ENCODE data around the gene STRADA.
"Not testable (repeated sequence)": the region's sequence is repeated elsewhere in the genome, so short reads cannot be mapped to it uniquely, and the experiment has no call there.

Gene STRADA

DNA sequence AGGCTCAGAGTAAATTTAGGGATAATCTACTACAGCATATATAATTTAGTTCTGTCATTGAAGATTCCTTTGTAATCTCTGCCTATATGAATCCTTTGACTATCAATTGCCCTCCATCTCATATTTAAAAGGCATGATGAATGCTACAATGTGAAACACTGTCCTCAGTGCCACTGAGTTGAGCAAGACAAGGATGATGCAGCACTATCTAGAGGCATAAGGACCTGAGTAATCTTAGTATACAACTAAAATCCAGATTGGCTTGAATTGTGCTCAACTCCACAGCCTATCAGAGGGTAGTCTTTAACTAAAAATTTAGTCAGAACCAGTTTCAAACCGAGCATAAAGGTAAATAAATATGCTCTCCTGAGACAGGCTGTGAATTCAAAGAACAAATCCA lies 11.6 kb upstream of the STRADA start:
- DNase-seq = no peak

DNA sequence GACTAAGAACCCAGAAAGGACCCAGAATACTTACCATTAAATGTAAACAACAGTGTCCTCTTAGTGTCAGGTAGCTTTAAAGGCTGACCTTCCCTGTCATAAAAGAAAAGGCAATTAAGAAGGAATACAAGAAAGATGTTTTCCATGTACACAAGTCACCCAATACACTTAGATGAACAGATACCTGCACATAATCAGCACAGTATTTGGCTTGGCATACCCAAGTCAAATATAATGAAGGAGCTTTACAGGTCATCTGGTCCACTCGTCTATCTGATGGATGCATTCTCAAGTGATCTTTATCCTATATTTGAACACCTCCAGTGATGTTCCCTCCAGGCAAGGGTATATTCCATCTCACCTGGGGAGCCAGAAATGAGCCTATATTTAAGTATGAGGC lies 11.1 kb upstream of the STRADA start:
- no peak for DNase-seq

DNA sequence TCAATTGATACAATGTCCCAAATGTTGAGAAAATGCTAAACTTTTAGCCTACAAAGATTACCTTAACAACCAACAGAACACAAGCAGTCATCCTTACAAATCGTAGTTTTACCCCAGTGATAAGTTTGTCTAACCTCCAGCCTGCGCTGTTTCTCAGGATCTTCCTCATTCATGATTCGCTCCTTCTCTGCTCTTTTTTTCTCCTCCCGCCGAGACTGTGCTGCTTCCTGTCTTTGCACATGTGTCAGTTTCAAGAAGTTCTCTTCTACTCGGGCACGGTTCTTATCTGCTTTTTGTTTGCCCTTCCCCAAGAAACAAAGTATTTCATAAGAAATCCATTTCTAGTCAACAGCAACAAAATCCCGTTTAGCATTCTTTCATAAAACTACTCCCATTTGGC lies 10.2 kb upstream of the STRADA start:
- no peak for DNase-seq

DNA sequence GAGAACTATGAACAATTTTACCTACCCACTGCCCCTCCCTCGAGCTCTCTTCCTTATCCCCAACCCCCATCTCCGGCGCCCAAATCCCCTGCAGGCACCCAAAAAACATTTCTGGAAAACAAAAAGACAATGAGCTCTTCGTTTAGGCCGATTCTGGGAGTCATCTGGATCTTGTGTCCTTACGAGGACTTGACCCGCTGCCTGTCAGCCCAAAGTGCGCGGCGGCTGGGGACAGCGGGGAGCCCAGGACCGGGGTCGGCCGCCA lies 524 bp downstream of the STRADA start:
- no peak for DNase-seq

DNA sequence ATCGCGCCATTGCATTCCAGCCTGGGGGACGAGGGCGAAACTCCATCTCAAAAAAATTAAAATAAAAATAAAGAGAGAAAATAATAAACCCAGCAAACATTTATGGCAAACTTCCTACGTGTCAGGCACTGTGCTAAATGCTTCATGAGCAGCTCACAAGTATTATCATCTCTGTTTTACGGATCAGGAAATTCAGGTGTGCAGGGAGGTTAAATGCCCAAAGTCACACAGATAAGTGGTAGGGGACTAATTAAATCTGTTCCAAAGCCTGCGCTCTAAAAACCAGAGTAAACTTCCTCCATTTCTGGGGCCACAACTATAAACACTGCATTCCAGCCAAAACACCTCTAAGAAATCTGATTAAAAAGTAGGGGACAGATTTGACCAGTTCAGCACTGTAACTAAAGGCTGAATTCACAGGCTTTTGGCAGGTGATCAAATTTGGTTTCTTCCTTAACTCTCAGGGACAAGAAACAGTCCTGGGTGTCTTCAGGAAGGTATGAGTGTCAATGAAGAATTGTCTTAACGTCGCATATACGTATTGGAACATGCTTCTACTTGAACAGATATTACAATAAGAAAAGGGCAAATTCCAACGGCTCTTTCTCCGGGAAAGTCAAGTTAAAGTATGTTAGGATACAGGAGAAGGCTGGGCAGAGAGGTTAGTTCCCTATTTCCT lies 996 bp downstream of the STRADA start:
- DNase-seq = no peak

DNA sequence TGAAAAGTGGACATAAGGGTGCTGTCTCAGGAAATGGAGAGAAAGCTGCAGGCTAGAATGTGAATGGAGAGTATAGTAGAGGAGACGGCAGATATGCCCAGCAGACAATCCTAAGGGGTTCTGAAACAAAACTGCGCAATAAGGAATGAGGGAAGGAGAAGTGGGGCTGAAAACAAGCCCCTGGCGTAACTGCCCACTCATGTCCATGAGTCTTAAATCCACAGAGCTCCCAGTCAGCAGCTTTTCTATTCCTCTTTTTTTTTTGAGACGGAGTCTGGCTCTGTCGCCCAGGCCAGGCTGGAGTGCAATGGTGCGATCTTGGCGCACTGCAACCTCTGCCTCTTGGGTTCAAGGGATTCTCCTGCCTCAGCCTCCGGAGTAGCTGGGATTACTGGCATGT lies 5.9 kb downstream of the STRADA start:
- DNase-seq = no peak

DNA sequence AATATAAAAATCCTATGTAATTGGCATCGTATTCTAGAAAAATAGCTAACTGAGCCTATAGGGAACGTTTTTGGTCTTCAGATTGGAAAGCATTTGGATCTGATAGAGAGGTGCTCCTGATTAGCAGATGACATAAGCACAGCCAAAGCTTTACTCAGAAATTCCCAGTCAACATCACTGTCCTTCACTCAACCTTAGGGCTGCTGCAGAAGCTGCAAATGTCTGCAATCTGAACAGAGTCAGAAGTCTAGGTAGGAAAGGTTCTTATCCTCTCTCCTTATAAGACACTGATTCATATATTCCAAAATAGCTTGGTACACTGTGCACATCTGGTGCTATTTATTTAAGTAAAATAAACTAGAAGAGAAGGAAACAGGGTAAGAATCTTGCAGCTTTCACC lies 19.2 kb downstream of the STRADA start:
- DNase-seq = no peak

DNA sequence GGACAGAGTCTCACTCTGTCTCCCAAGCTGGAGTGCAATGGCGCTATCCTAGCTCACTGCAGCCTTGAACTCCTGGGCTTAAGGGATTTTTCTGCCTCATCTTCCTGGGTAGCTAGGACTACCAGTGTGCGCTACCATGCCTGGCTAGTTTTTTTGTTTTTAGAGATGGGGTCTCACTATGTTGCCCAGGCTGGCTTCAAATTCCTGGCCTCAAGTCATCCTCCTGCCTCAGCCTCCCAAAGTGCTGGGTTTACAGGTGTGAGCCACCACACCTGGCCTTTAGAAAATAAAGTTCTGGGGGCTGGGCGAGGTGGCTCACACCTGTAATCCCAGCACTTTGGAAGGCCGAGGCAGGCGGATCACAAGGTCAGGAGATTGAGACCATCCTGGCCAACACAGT lies 21.4 kb downstream of the STRADA start:
- not testable (repeated sequence) for DNase-seq

DNA sequence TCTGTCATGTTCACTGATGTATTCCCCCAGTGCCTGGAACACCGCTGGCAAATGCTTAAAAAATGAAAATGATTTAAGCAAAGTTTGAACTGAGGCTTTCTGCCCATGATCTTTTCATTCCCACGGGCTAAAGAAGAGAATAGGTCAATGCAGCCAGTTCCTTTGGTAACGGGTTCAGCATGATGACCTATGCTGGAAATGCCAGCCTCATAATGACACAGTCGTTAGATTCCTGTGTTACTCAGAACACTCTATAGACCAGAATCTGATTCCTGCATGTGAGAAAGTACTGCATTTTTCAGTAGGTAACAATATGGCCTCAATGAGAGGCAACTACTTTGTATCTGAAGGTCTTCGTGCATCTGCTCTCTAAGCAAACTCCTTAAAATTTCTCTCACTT lies 22.6 kb downstream of the STRADA start:
- no peak for DNase-seq

DNA sequence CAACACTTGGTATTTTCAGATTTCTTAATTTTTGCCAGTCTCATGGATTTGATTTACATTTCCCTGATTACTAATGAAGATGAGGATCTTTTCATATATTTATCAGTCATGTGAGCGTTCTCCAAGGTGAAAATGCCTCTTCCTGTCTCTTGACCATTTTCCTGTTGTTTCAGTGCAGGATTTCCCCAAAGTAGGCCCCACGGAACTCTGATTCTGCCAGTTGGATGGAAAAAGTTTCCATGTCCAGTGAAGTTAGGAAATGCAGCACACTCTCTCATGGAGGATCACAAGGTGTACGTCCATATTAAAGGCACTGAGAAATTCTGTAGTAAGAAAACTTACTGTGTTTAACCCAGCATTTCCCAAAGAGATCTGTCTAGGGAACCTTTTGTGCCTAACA lies 25.2 kb downstream of the STRADA start:
- DNase-seq = no peak

DNA sequence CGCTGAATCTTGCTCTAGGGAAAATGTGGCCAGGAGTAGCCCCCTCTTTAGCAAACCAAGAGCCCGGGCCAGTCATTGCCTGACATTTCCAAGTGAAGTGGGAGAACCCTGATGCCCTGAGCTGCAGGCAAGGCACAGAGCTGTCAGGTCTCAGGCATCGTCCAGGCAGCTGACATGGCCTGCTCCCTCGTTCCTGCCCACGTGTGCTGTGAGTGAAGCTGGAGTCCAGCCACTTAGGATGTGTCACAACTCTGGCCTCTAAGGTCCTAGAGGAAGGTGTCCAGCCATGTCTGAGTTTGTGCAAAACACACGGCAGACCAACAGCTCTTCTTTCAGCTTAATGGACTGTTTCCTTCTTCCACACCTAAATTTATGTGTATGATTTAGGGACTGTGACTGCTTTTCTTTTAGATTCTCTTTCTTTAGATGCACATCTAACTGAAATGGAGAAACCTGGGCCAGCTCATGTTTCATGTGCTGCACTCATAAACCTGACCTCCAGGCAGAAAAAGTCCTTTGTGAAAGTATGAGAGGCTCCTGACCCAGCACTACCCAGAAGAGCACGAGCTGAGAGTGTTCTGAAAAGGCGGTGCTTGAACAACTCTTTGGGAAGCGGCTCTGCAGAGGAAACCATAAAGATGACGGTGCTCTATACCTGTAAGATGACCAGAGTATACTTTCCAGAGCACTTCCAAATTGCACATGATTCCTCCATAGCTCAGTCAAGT lies 26.9 kb downstream of the STRADA start:
- no peak for DNase-seq

DNA sequence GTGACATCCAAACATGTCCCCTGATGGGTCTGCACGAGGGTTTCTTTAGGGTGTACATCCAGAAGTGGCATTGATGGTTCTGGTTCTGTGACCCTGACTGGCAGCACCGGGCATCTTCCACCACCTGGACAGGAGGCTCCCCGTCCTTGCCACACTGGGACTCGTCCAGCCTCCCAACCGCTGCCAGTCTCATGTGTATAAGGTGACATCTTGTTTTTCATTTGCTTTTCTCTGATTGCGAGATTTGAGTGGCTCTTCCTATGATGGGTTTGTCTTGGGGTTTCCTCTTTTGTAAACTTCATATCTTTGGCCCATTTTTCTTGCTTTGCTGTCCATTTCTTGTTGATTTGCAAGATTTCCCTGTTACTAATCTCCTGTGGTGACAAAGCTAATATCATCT lies 32.5 kb downstream of the STRADA start:
- DNase-seq = no peak

DNA sequence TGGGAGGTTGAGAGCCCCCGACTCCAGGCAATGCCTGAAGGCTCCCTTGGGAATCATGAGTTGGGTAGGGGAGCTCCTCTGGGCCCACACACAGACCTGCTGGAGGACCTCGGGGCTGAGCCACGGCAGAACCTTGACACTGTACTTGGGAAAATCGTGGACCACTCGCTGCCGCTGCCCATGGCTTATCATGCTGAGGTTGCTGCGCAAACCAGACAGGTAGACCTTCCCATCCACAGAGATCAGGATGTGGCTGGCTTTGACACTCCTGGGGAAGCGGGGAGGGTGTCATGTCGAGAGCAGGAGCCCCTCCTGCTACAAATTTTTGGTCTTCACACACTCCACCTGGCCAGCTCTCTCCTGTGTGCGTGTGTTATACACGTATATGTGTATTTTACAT lies 34.4 kb downstream of the STRADA start:
- DNase-seq = no peak

DNA sequence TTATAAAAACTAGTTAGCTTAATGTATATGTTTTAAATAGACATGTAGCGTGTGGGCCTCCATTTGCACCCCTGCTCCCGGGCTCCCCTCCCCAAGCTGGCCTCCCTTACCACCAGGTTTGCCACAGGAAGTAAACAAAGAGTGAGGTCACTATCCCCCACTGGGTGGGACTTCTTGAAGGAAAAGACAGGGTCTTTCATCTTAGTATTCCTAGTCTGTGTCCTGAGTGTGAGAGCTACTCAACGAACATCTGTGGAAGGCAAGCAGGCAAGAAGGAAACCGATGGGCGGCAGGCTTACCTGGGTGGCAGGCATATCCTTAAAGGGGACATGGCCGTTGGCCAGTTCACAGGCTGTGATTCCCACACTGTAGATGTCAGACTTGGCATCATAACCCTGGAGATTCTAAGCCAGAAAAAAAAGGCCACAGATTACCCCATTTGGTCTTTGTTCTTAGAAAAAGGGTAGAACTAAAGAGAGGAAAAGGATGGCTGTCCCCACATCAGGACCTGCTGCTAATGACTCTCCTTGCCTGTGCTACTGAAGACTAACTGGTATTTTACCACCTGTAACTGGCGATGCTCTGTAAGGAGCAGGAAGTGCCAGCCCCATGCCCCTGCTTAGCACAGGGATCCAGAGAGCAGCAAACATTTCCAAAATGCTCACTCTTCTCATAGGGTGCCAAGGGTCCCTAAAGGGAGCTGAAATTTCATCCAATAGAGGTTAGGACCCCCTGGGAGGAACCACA lies 35.1 kb downstream of the STRADA start:
- no peak for DNase-seq

DNA sequence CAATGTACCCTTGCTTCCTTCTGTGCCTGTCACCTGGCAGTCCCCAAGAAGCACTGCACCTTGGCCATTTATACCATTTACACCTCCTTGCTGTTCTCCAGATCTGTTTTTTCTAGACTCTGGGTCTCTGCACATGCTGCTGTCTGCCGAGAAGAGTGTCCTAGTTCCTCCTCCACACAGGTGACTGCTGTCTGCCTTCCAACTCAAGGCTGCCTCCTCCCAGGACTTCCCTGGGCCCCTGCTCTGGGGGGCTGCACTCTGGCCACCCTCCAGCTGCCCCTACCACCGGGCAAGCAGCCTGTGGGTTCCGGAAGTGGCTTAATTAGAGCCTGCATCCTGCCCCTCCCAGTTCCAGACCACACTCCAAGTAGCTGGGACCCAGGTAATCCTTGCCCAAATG lies 35.9 kb downstream of the STRADA start:
- DNase-seq = no peak

DNA sequence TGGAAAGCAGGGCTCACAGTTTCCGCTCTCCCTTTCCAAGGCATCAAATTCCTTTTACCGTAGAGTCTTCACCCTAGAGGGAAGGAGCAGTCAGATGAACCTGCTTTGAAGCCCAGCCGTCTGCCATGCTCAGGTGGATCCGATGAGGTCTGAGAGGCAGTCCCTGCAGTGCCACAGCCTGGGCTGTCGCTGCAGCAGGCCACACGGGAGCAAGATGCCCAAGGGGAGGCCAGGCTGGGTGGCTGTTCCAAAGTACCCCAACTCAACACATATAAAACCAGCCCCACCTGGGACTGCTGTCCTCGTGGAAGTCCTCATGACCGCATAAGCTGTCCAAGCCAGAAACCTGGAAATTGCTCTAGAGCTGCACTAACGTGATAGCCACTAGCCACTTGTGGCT lies 36.8 kb downstream of the STRADA start:
- DNase-seq = no peak

DNA sequence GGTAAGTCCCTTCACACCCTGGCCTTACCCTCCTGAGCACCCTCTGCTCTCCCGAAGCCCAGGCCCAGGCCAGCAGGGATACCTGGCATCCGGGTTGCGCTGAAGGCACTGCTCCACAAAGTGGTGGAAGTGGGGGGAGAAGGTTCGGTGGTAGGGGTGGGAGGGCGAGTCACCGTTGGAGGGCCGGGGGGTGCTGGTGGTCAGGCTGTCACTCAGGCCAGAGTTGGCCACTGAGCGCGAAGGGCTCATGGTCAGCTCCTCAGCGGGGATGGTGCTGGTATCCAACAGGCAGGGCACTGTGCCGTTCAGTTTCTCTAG lies 37.4 kb downstream of the STRADA start:
- no peak for DNase-seq

DNA sequence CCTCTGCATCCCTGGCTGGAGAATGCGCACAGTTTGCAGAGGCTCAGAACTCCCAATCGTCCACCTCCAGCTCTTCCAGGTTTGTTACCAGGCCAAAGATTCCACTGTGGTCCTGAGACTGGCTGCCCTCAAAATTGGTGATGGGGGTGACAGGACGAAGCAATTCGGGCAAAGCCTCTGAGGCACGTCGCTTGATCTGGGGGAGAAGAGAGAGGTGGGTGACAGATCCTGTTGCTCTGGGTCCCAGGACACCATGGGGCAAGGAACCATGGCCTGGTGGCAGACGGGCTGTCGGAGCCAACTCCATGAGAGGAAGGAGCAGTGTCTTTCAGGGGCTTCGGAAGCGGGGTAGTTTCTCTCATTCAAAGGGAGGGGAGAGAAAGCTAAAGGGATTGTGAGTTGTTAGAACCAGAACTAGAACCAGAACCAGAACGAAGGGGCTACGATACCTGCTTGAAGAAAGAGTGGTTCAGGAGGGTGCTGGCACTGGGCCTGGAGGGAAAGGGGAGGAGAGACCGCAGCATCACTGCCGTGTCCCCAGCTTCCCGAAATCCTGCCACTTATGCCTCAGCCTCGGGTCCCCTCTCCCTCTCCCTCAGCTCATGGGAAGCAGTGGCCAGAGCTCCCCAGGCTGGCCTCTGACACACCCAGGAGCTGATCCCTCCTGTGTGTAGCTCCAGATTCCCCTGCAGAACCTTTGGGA lies 37.9 kb downstream of the STRADA start:
- DNase-seq = no peak

DNA sequence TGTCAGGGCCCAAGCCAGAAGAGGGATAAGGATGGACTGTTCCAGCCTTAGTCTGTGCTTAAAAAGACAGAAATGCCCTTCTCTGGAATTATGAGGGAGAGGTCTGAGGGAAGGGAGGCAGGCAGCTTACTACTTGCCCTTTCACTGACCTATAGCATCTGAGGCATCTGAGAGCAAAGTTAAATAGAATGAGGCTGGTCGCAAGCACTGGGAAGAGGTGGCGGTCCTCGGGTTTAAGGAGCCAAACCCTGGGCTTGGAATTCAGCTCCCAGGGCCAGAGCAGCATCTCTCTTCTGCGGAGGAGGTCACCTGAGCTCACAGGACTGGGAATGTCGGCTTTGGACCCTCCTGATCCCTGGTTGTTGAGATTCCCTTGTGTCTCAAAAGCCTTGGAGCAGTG lies 38.6 kb downstream of the STRADA start:
- DNase-seq = no peak

DNA sequence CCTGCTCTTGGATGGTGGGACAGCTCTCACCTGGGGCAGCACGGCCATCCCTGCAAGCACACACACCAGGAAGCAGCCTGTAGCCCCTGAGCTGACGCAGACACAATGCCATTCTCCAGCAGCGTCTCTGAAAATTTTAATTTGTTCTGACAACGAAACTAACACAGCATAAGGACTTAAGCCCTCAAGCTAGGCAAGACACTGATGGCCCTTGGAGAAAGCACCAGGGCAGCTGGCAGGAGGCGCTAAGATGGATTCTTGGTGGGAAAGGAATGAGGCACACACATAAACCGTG lies 38.9 kb downstream of the STRADA start:
- no peak for DNase-seq

DNA sequence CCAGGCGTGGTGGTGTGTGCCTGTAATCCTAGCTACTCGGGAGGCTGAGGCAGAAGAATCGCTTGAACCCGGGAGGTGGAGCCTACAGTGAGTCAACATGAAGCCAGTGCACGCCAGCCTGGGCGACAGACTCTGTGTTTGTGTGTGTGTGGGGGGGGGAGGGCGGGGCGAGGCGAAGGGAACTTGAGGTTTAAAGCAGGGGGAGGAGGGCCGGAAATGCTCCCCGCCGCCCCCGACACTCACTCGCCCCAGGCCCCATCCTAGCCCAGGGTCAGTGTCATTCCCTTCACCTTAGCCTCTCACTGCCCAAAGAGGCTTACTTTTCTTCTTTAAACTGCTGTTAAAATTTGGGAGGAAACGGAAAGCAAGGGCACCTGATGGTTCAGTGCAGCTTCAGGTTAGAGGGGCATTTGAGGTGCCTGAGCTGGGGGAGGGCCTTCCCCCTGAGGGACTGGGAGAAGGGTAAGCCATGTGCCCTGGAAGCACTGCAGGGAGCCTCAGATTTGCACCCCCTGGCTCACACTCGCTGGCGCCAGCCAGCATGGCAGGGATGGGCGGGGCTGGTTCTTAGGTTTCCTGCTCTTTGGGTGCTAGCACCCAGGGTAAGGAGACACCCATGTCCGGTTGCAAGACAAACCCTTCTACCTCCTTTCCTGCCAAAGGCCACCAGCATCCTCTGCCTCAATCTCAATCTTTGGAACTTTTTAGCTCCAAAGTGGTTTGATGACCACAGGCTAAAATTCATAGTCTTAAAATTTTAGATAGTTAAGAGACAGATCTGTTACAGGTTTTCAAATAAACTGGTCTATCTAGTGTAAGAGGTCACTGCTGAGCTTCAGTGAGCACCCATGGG lies 39.5 kb downstream of the STRADA start:
- DNase-seq = no peak

DNA sequence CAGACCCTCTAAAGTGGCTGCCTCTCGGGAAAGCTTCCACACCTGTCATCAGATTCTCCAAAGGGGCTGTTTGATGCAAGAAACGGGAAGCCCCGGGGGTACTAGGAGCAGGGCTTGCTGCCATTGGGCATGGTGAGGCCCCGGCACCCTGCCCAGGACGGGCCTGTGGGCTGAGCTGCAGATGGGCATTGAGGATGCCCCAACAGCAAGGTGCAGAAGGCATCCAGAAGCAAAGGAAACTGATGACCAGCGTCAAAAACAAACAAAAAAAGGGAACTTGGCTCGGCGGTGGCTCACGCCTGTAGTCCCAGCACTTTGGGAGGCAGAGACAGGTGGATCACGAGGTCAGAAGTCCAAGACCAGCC lies 40.2 kb downstream of the STRADA start:
- DNase-seq = no peak

All from NCI-H524 treated with DMSO at 0.1 percent for 48 hours (cell line).